Mucosa of stomach (tissue), 1 donor: Measurements from ENCODE around the gene LANCL2.
"Not testable (repeated sequence)": the region's sequence is repeated elsewhere in the genome, so short reads cannot be mapped to it uniquely, and the experiment has no call there.

Experiments
- H3K27me3 ChIP-seq: one replicate; pipeline ENCODE4 v1.7.0; 2013; ENCODE audit warnings: mild to moderate bottlenecking, low read length; ENCODE audit not compliant: control insufficient read depth, insufficient read depth
- H3K36me3 ChIP-seq: one replicate; pipeline ENCODE4 v1.7.0; 2013; ENCODE audit warnings: low read length; ENCODE audit not compliant: control insufficient read depth, insufficient read depth
- H3K4me1 ChIP-seq: one replicate; pipeline ENCODE4 v1.7.0; 2013; ENCODE audit warnings: mild to moderate bottlenecking, low read length; ENCODE audit not compliant: control insufficient read depth, insufficient read depth
- H3K4me3 ChIP-seq: one replicate; pipeline ENCODE4 v1.7.0; 2013; ENCODE audit warnings: low read length
- H3K9ac ChIP-seq: one replicate; pipeline ENCODE4 v1.7.0; 2013; ENCODE audit warnings: mild to moderate bottlenecking, low read length, moderate library complexity
- H3K9me3 ChIP-seq: one replicate; pipeline ENCODE4 v1.7.0; 2013; ENCODE audit warnings: mild to moderate bottlenecking, low read length, moderate library complexity; ENCODE audit not compliant: control insufficient read depth
- donor health status: Pancreatic carcinoma.

The LANCL2 gene

DNA sequence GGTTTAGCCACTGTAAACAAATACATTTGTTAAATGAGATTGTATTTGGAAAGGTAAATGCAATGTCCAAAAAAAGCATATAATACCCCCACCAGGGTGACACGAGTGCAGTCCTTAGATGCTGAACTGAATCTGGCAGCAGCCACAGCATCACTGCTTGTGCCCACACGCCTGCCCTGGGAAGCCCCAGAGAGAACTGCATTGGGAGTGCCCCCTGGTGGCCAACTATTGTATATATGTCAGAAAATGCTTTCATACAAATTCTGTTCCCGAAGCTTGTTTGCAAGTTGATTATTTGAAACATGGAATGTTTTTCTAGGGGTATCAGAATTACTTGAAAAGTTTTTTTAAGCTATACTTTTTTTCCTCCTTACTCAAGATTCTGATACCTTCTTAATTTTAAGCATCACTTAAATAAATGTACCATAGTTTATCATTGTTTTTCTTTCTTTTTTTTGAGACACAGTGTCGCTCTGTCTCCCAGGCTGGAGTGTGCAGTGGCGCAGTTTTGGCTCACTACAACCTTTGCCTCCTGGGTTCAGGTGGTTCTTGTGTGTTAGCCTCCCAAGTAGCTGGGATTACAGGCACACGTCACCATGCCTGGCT lies 50.1 kb downstream of the LANCL2 start:
- Histone ChIP-seq H3K27me3 (no peaks in the 10 kb centered on the region), H3K9me3 (no peaks in the 10 kb centered on the region), H3K4me3 (no peak overlapping the region), H3K9ac (no peak overlapping the region), H3K4me1 (no peaks in the 10 kb centered on the region), H3K36me3 (no peaks in the 10 kb centered on the region)

- H3K4me1 ChIP-seq, H3K9me3 ChIP-seq, H3K27me3 ChIP-seq, H3K9ac ChIP-seq, H3K4me3 ChIP-seq, H3K36me3 ChIP-seq: not testable (repeated sequence)
Measured at GRCh38 chr7:55417456-55417855, 52.3 kb downstream of the LANCL2 start.

- no peak overlapping the region for H3K4me3 ChIP-seq
- H3K4me1 ChIP-seq = no peaks in the 10 kb centered on the region
- no peaks in the 10 kb centered on the region for H3K27me3 ChIP-seq
- H3K9me3 ChIP-seq = no peaks in the 10 kb centered on the region
- no peaks in the 10 kb centered on the region for H3K36me3 ChIP-seq
- peak overlapping the region; percentile 31 for H3K9ac ChIP-seq
Measured at GRCh38 chr7:55420530-55420929, 55.4 kb downstream of the LANCL2 start.

DNA sequence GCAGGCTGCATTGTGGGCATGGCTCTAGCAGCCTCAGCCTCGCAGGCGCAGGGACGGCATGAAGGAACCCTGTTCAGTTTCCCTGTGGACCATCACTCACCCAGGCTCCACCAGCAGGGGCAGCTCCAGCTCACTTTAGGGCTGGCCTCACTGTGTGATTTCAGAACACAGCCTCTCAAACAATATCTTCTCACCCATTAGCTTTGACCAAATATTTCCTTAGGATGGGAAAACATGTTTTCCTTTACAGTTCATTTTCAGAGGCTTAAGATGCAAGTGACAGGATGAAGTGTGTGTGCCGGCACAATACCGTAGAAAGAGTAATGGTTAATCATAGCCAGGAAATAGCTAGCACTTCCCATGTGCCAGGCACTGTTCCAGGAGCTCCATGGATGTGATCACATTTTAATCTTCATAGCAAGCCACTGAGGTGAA lies 58.2 kb downstream of the LANCL2 start:
- H3K9me3 ChIP-seq = no peaks in the 10 kb centered on the region
- no peak overlapping the region for H3K9ac ChIP-seq
- H3K36me3 ChIP-seq = no peaks in the 10 kb centered on the region
- no peaks in the 10 kb centered on the region for H3K27me3 ChIP-seq
- H3K4me1 ChIP-seq = no peaks in the 10 kb centered on the region
- H3K4me3 ChIP-seq = no peak overlapping the region

- H3K4me1 ChIP-seq = no peaks in the 10 kb centered on the region
- no peaks in the 10 kb centered on the region for H3K36me3 ChIP-seq
- no peak overlapping the region for H3K9ac ChIP-seq
- H3K9me3 ChIP-seq = no peaks in the 10 kb centered on the region
- no peak overlapping the region for H3K4me3 ChIP-seq
- H3K27me3 ChIP-seq = no peaks in the 10 kb centered on the region
Measured at GRCh38 chr7:55423891-55424290, 58.8 kb downstream of the LANCL2 start.

- Histone ChIP-seq H3K9ac (no peak overlapping the region), H3K36me3 (no peaks in the 10 kb centered on the region), H3K4me1 (no peaks in the 10 kb centered on the region), H3K27me3 (no peaks in the 10 kb centered on the region), H3K4me3 (no peak overlapping the region), H3K9me3 (no peaks in the 10 kb centered on the region)
Measured at GRCh38 chr7:55425141-55425752, 60.1 kb downstream of the LANCL2 start.

- H3K27me3 ChIP-seq = no peaks in the 10 kb centered on the region
- H3K4me3 ChIP-seq = no peak overlapping the region
- peaks cover 8% of the 10 kb centered on the region for H3K4me1 ChIP-seq
- no peaks in the 10 kb centered on the region for H3K9me3 ChIP-seq
- no peaks in the 10 kb centered on the region for H3K36me3 ChIP-seq
- no peak overlapping the region for H3K9ac ChIP-seq
Measured at GRCh38 chr7:55426676-55427075, 61.5 kb downstream of the LANCL2 start.

GRCh38 chr7:55427342-55427741 lies 62.2 kb downstream of the LANCL2 start:
- peaks cover 14% of the 10 kb centered on the region for H3K4me1 ChIP-seq
- H3K9ac ChIP-seq = no peak overlapping the region
- H3K4me3 ChIP-seq = no peak overlapping the region
- no peaks in the 10 kb centered on the region for H3K9me3 ChIP-seq
- no peaks in the 10 kb centered on the region for H3K27me3 ChIP-seq
- no peaks in the 10 kb centered on the region for H3K36me3 ChIP-seq

GRCh38 chr7:55427800-55428199 lies 62.7 kb downstream of the LANCL2 start:
- Histone ChIP-seq H3K36me3 (no peaks in the 10 kb centered on the region), H3K9ac (no peak overlapping the region), H3K4me1 (peaks cover 19% of the 10 kb centered on the region), H3K9me3 (no peaks in the 10 kb centered on the region), H3K4me3 (no peak overlapping the region), H3K27me3 (no peaks in the 10 kb centered on the region)

DNA sequence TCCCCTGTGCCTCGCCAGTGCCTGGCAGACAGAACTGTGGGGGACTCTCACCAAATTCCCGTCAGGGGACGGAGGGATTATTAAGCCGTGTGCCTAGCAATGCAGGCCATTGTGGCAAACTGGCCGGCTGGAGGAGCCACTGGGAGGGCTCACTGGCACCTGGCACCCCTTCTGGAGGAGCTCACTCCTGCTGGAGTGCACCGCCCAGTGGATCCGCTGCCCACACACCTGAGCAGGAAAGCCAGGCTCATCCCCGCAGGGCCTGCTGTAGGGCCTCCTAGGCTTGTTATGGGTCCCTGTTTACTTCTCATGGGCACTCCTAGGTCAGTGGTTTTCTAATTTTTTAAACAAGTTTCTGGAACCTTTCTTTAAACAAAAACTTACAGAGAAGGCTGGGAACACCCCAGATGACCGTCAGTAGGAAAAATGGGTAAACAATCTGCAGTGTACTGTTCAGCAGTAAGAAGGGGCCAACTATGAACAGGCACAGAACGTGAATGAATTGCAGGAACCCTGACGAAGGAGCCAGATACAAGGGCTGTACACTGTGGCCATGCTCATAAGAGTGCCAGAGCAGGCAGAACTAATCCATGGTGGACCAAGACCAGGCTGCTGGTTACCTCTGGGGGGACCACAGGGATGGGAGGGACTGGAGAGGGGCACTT lies 64.8 kb downstream of the LANCL2 start:
- H3K9ac ChIP-seq = no peak overlapping the region
- H3K36me3 ChIP-seq = no peaks in the 10 kb centered on the region
- peaks cover 22% of the 10 kb centered on the region for H3K4me1 ChIP-seq
- no peaks in the 10 kb centered on the region for H3K9me3 ChIP-seq
- H3K27me3 ChIP-seq = no peaks in the 10 kb centered on the region
- H3K4me3 ChIP-seq = no peak overlapping the region

DNA sequence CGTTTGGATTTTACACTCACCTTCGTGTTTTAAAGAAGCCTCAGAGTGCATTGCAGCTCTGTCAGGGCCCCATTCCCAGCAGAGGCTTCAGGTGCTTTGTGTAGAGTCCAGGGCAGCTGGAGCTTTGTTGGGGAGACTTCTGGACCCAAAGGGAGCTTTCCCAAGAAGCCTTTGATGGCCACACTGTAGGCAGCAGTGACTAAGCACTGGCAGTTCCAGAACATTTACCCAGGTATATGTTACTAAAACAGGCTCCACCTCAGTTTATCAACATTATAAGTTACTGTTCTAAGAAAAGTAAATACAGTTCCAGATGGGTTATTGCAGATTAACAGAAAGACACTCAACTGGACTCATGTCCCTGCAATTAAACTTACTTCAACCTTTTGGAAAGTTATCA lies 66.8 kb downstream of the LANCL2 start:
- Histone ChIP-seq H3K36me3 (no peaks in the 10 kb centered on the region), H3K9ac (no peak overlapping the region), H3K27me3 (no peaks in the 10 kb centered on the region), H3K4me3 (no peak overlapping the region), H3K9me3 (no peaks in the 10 kb centered on the region), H3K4me1 (peaks cover 22% of the 10 kb centered on the region)

DNA sequence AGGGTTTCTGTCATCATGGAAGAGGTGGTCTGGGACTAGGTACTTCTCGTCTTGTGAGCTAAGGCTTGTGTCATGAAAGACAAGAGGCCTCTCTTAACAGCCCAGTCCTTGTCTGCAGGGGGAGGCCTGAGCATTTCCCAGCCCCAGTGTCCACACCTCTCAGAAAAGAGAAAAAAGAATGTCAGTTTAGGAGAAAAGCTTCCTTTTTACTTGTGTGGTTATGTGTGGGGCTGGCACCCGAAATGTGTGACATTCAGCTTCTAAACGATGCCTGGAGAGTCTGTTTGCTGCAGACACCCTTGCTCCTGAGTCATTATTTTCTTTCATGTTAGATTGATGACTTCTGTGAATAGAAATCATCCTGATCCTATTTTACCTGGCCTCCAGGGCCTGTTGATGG lies 67.4 kb downstream of the LANCL2 start:
- no peaks in the 10 kb centered on the region for H3K36me3 ChIP-seq
- H3K9me3 ChIP-seq = no peaks in the 10 kb centered on the region
- H3K4me1 ChIP-seq = peaks cover 22% of the 10 kb centered on the region
- no peak overlapping the region for H3K4me3 ChIP-seq
- H3K27me3 ChIP-seq = no peaks in the 10 kb centered on the region
- H3K9ac ChIP-seq = no peak overlapping the region
